GM12878 (cell line): Measurements from ENCODE around the gene CCT6A. TPM values are rescaled to one million over a fixed set of nuclear protein-coding genes. Genes with fewer than 3 reads are reported as not detected.
A peak's percentile ranks its signal among the peaks of the same experiment; 100 is the strongest.

Experiments
- BMI1 ChIP-seq: fragments of 450-650 bp; IDR thresholded peaks from 2 replicates; pipeline ENCODE4 v1.6.1; 2016; ENCODE audit warnings: mild to moderate bottlenecking, moderate library complexity, borderline replicate concordance
- E2F8 ChIP-seq: fragments of 450-650 bp; IDR thresholded peaks from 2 replicates; pipeline ENCODE4 v1.6.1; 2018; ENCODE audit warnings: mild to moderate bottlenecking, low read depth, moderate library complexity; ENCODE audit not compliant: partially characterized antibody
- ETV6 ChIP-seq, 2 experiments: fragments of 450-650 bp in 1 of 2; IDR thresholded peaks in 1 of 2; conservative IDR thresholded peaks in 1 of 2; 2 replicates each; pipeline ENCODE4 v1.6.1; 2014; ENCODE audit warnings: antibody characterized with exemption in 1 of 2, borderline replicate concordance in 1 of 2, low read depth in 1 of 2, mild to moderate bottlenecking in 1 of 2, moderate library complexity in 1 of 2
- HDAC6 ChIP-seq: fragments of 200-600 bp; sonication (generic); IDR thresholded peaks from one replicate; pipeline ENCODE4 v1.8.0; 2017; ENCODE audit warnings: antibody characterized with exemption; ENCODE audit not compliant: unreplicated experiment
- MTA2 ChIP-seq: fragments of 450-650 bp; IDR thresholded peaks from 2 replicates; pipeline ENCODE4 v1.6.1; 2016; ENCODE audit warnings: low read depth, mild to moderate bottlenecking, moderate library complexity
- NR2F1 ChIP-seq: fragments of 450-650 bp; conservative IDR thresholded peaks from 2 replicates; pipeline ENCODE4 v1.6.1; 2017; ENCODE audit warnings: mild to moderate bottlenecking
- NRF1 ChIP-seq: conservative IDR thresholded peaks from 2 replicates; pipeline ENCODE4 v1.6.1; 2011; ENCODE audit warnings: mild to moderate bottlenecking, low read depth, low read length, improper control_type of control experiment
- PAX5 ChIP-seq: IDR thresholded peaks from 2 replicates; pipeline ENCODE4 v1.6.1; 2011; ENCODE audit warnings: low read depth, low read length, borderline replicate concordance
- RB1 ChIP-seq: fragments of 450-650 bp; formaldehyde crosslinking; IDR thresholded peaks from 2 replicates; pipeline ENCODE4 v1.6.1; 2017; ENCODE audit warnings: mild to moderate bottlenecking, borderline replicate concordance
- SIN3A ChIP-seq: IDR thresholded peaks from 2 replicates; pipeline ENCODE4 v1.6.1; 2012; ENCODE audit warnings: low read depth, low read length, improper control_type of control experiment
- SMAD5 ChIP-seq: IDR thresholded peaks from 2 replicates; pipeline ENCODE4 v1.6.1; 2016; ENCODE audit warnings: antibody characterized with exemption, low read depth
- SMARCA5 ChIP-seq: fragments of 450-650 bp; IDR thresholded peaks from 2 replicates; pipeline ENCODE4 v1.6.1; 2017; ENCODE audit warnings: mild to moderate bottlenecking
- polyA plus RNA-seq, 11 experiments: library from polyadenylated mRNA; depleted of rRNA in 4 of 11; unstranded in 6 of 11; stranded (reverse) in 5 of 11; fragments of >200 nt; fragmentation: Nextera tagmentation in 4 of 11; fragmentation: Illumina TruSeq in 1 of 11; extraction: Ambion mirVana in 4 of 11; extraction: Trizol in 1 of 11; gene quantifications; 1 replicate in 1 of 11; 2 replicates in 10 of 11; pipeline versions ENCODE4 v1.2.1 to v1.2.3, GENCODE V29; 2011 to 2016; ENCODE audit warnings: inconsistent platforms in 2 of 11, missing spikeins in 2 of 11, low read depth in 1 of 11
- total RNA-seq, 4 experiments: library from RNA; depleted of rRNA in 3 of 4; stranded (reverse); fragments of >200 nt in 3 of 4; fragmentation: Illumina TruSeq in 1 of 4; extraction: Trizol in 1 of 4; gene quantifications; 2 replicates each; pipeline versions ENCODE4 v1.2.1 to v1.2.3, GENCODE V29; 2013 to 2021
- TF ChIP-seq, protein P1 (sequence below): IDR thresholded peaks from 2 replicates; pipeline ENCODE4 v1.6.1; 2012; ENCODE audit warnings: improper control_type of control experiment, low read depth, low read length; ENCODE audit not compliant: insufficient replicate concordance
- TF ChIP-seq, protein P2 (sequence below): fragments of 450-650 bp; conservative IDR thresholded peaks from 2 replicates; pipeline ENCODE4 v1.6.1; 2017; ENCODE audit warnings: mild to moderate bottlenecking, moderate library complexity

CCT6A gene
- total and polyA plus RNA-seq, 10 of the 15 experiments (the other 5 are each of a cell fraction or from before 2014, with no cell fraction given): 191 to 480 (median 296) TPM

- TF ChIP-seq RB1 (peak; percentile 68; the same call in 1 of the 2 replicates), ETV6 (conservative IDR thresholded peaks at IDR 0.05 in 1 of 2, IDR thresholded peaks at IDR 0.05 in 1 of 2; ENCODE audit: borderline replicate concordance in 1 of 2, low read depth in 1 of 2) (no peak), HDAC6 (no peak), SIN3A (peak; percentile 76), PAX5 (peak; percentile 73; the same call in 1 of the 2 replicates), BMI1 (no peak), SMAD5 (peak; percentile 71; the same call in 1 of the 2 replicates), MTA2 (no peak), NR2F1 (peak; percentile 68), SMARCA5 (peak; percentile 52; the same call in 1 of the 2 replicates), E2F8 (peak; percentile 36), NRF1 (peak; percentile 97)
- TF ChIP-seq, protein P1, sequence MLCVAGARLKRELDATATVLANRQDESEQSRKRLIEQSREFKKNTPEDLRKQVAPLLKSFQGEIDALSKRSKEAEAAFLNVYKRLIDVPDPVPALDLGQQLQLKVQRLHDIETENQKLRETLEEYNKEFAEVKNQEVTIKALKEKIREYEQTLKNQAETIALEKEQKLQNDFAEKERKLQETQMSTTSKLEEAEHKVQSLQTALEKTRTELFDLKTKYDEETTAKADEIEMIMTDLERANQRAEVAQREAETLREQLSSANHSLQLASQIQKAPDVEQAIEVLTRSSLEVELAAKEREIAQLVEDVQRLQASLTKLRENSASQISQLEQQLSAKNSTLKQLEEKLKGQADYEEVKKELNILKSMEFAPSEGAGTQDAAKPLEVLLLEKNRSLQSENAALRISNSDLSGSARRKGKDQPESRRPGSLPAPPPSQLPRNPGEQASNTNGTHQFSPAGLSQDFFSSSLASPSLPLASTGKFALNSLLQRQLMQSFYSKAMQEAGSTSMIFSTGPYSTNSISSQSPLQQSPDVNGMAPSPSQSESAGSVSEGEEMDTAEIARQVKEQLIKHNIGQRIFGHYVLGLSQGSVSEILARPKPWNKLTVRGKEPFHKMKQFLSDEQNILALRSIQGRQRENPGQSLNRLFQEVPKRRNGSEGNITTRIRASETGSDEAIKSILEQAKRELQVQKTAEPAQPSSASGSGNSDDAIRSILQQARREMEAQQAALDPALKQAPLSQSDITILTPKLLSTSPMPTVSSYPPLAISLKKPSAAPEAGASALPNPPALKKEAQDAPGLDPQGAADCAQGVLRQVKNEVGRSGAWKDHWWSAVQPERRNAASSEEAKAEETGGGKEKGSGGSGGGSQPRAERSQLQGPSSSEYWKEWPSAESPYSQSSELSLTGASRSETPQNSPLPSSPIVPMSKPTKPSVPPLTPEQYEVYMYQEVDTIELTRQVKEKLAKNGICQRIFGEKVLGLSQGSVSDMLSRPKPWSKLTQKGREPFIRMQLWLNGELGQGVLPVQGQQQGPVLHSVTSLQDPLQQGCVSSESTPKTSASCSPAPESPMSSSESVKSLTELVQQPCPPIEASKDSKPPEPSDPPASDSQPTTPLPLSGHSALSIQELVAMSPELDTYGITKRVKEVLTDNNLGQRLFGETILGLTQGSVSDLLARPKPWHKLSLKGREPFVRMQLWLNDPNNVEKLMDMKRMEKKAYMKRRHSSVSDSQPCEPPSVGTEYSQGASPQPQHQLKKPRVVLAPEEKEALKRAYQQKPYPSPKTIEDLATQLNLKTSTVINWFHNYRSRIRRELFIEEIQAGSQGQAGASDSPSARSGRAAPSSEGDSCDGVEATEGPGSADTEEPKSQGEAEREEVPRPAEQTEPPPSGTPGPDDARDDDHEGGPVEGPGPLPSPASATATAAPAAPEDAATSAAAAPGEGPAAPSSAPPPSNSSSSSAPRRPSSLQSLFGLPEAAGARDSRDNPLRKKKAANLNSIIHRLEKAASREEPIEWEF: no peak
- TF ChIP-seq, protein P2, sequence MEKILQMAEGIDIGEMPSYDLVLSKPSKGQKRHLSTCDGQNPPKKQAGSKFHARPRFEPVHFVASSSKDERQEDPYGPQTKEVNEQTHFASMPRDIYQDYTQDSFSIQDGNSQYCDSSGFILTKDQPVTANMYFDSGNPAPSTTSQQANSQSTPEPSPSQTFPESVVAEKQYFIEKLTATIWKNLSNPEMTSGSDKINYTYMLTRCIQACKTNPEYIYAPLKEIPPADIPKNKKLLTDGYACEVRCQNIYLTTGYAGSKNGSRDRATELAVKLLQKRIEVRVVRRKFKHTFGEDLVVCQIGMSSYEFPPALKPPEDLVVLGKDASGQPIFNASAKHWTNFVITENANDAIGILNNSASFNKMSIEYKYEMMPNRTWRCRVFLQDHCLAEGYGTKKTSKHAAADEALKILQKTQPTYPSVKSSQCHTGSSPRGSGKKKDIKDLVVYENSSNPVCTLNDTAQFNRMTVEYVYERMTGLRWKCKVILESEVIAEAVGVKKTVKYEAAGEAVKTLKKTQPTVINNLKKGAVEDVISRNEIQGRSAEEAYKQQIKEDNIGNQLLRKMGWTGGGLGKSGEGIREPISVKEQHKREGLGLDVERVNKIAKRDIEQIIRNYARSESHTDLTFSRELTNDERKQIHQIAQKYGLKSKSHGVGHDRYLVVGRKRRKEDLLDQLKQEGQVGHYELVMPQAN: peak; percentile 87
Measured at GRCh38 chr7:56063882-56064625, 12.5 kb downstream of the CCT6A start, which contains the start of gene SUMF2 (continued).
